ENCODE results near the gene RNF130.

RNF130 gene

DNA sequence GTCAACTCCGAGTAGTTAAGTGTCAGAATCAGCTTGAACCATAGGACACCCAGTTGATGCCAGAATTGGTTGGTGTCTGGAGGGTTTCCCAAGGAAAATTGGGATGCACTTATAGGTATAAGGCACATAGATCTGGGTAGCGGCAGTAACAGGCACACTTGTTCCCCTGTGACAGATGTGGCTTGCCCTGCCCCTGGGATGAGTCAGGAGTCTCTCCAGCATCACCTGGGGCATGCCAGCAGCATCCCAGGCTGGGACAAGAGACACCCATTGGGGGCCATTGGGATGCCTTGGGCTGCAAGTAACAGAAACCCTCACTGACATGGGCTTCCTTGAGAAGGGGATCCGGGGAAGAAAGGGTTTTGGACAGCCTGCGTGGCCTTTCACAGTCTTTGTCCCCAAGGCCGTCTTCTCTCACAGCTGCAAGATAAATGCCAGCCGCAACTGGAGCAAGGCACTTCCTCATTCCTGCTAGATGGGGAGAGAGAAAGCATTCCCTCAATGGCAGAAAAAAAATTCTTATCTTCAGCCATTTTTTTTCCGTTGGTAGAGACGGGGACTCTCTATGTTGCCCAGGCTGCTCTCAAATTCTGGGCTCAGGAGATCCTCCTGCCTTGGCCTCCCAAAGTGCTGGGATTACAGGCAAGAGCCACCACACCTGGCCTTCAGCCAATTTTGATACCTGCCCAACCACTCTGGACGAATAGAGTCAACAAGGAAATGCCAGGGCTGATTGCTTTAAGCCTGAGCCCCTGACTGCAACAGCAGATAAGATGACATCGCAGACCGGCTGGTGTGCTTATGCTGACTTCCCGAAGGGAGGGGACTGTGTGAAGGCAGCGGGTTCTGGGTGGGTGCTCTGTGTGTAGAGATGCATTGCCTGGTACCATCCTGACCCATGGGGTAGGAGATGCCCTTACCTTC, 13.3 kb upstream of the RNF130 start:
- no peak for DNase-seq (ENCODE audit: low read depth in 2 of 2)

DNA sequence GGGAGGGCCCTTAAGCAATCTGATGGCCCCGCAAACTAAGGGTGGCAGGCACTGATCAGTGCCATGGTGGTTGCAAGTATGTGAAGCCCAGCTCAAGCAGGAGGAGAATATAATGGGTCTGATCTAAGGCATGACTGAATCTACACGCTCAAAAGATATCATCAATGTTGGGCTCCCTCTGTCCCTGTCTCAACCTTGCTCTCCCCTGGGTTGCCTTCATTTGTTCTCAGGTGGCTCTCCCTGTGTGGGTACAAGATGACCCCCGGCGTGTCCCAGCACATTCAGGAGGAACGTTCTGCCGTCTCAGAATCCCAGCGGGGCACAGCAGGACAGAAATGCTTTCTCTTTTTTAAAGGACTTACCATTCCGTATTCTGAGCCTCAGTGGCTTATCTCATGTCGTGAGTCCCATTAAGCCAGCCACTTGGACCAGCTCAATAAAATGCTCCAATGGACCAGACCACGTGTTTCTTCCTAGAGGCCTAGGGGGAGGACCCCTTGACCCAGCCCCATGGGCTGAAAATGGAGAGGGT, 12.0 kb upstream of the RNF130 start:
- no peak for DNase-seq (ENCODE audit: low read depth in 2 of 2)

DNA sequence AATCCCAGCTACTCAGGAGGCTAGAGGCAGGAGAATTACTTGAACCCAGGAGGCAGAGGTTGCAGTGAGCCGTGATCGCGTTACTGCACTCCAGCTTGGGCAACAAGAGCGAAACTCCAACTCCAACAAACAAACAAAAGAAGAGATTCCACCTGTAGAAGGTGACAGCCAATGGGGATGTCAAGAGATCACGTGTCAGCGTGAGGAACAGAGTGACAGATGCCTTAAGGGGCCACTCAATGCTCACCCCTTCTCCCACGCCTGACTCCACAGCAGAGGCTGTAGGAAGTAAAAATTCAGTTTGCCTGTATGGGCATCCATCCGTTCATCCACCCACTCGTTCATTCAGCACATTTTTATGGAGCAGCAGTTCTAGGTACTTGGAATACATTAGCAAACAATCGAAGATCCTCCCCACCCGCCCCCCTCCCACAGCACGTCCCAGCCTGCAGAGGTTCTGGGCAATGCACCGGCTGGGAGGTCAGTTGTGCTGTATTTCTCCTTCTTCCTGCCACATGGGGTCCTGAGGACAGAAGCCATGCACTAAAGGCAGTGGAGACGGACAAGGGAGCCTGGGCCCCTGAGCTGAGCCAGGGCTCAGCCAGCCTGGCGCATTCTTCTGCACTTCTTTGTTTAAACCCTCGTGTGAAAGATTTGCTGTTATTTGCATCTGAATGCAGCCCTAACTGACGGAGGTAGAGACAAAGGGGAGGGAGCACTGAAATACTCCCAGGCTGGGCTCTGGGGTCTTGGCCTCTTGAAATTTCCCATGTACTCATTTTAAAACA, 11.3 kb upstream of the RNF130 start:
- DNase-seq (ENCODE audit: low read depth in 2 of 2): no peak

DNA sequence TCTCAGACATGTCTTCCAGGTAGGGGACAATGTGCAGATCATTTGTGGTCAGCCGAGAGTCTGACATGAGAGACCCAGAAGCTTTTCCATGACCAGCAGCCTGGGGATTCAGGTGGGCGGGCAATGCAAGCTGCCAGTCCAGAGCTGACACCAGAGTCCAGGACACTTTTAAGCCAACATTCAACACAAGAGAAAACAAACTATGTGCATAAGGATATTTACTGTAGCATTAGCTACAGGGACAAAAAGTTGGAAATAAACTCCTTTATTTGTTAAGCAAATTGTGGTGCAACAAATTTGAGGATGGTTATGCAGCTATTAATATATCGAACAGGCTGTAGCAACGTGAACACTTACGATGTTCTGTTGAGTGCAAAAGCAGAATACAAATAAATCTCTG, 9.9 kb upstream of the RNF130 start:
- DNase-seq (ENCODE audit: low read depth in 2 of 2): no peak

DNA sequence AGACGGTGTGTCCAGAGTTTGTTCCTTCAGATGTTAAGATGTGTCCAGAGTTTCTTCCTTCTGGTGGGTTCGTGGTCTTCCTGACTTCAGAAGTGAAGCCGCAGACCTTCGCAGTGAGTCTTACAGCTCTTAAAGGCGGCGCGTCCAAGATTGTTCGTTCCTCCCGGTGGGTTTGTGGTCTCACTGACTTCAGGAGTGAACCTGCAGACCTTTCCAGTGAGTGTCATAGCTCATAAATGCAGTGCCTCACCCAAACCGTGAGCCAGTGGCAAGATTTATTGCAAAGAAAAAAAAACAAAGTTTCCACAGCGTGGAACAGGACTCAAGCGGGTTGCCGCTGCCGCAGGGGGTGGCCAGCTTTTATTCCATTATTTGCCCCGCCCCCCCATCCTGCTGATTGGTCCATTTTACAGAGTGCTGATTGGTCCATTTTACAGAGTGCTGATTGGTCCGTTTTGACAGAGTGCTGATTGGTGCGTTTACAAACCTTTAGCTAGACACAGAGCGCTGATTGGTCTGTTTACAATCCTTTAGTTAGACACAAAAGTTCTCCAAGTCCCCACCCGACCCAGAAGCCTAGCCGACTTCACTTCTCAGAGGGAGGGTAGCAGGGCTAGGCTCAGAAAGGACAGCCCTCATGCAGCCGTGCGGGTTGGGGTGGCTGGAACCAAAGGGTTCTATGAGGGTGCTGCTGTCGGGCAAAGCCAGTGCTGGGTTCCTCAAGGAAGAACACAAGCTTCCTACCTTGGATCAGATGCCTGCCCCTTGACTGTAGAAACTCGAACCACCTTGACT, 9.1 kb upstream of the RNF130 start:
- no peak for DNase-seq (ENCODE audit: low read depth in 2 of 2)

DNA sequence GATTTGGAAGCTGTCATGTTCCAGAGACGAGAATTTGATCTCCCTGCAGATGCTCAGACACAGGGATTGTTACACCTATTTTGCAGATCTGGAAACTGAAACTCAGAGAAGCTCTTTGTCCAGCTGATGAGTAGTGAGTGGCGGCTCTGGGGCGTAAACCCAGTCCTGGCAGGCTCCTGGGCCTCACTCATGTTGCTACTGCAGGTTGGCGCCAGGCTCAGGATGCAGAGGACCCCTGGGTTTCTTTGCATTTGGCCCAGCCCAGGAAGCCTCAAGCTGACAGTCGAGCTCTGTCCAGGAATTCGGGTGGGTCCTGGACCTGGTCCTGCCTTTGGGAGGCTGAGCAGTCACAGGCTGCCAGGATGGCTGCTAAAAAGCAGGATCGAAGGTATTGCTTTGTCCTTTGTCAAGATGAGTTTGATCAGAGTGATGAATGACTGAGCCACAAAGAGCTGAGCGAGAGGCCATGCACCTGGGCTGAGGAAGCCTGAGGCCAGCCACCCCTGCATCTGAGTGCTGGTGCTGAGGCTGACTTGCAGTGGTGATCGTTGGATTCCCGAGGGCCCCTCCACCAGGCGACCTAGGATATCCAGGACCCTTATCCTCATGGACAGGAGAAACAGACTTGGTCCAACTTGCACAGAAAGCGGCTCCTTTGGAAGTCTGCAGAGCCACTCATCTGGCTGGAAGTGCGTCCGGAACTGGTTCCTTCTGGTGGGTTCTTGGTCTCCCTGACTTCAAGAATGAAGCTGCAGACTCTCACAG, 8.3 kb upstream of the RNF130 start:
- no peak for DNase-seq (ENCODE audit: low read depth in 2 of 2)

DNA sequence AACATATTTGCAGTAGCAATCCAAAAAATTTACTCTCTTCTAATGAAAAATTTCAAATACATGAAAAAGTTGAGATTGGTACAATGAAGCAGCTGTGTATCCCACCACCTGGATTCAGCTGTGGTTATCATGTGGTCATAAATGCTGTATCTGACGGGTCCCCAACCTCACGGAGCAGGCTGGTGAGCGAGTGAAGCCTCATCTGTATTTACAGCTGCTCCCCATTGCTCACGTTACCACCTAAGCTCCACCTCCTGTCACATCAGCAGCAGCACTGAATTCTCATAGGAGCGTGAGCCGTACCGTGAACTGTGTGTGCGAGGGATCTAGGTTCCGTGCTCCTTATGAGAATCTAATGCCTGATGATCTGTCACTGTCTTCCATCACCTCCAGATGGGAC, 6.8 kb upstream of the RNF130 start:
- no peak for DNase-seq (ENCODE audit: low read depth in 2 of 2)

DNA sequence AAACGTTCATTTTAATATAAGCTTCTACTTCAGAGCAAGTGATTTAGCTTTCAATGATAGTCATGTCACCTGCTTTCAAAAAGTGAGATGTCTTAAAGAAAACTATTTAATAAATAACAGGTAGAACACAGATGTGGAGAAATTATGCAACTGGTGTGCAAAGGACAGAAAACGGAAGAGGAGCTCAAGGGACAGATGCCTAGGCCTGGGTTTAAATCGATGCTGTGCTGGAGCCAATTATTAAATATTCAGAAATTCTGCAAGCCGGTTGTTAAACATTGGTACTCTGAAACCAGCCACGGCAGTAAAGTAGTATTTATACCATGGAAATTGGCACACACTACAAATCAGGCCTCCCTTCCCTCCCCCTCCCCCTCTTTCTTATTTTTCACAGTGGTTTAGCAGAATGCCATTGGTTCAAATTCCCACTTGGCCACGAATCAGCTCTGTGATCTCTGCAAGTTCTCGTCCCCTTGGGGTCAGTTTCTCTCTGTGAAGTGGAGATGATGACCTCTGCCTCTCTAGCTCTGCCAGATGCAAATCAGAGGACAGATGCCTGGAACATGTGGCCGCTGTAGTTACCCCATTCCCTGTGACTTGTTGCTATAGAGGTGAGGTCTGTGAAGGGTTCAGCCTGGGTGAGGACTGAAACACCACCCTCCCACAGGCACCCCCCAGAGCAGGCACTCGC, 6.2 kb upstream of the RNF130 start:
- no peak for DNase-seq (ENCODE audit: low read depth in 2 of 2)

DNA sequence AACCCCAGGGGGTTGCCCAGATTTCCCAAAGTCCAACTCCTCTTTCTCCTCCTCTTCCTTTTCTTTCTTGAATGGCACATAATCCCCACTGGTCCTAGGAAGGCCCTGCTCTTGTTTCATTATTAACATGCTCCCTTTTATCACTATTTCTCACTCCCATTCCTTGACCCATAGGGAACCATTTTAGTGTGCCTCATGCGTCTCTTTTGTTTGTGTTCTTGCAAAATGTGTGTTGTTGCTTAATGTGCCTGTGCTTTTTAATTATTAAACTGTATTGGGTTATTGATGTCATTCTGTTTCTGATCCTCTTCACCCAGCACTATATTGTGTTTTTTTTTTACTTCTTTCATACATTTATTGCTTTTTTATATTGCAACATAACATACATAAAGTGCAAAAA, 4.1 kb upstream of the RNF130 start:
- DNase-seq (ENCODE audit: low read depth in 2 of 2): no peak

DNA sequence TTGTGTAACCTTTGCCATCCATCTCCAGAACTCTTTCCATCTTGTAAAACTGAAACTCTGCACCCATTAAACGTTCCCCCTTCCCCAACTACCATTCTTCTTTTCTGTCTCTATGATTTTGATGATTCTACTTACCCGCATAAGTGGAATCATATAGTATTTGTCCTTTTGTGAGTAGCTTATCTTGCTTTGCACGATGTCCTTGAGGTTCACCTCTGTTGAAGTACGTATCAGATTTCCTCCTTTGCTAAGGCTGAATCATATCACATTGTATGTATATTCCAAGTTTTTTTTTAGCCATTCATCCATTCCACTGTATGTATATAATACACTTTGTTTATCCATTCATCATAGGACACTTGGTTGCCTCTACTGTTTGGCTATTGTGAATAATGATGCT, 2.9 kb upstream of the RNF130 start:
- DNase-seq (ENCODE audit: low read depth in 2 of 2): no peak

DNA sequence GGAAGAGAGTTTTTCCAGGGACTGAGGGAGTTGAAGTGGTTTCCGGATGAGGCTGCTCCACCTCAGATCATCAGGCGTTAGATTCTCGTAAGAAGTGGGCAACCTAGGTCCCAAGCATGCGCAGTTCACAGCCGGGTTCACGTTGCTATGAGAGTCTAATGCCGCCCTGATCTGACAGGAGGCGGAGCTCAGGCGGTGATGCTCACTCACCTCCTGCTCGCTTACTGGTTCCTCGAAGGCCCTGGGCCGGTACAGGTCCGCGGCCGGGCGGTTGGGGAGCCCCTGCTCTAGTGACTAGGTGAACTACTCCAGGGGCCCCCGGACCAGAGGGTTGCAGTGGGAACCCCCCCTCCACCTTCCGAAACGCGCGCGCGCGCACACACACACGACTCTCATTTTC, 997 bp upstream of the RNF130 start:
- no peak for DNase-seq (ENCODE audit: low read depth in 2 of 2)

DNA sequence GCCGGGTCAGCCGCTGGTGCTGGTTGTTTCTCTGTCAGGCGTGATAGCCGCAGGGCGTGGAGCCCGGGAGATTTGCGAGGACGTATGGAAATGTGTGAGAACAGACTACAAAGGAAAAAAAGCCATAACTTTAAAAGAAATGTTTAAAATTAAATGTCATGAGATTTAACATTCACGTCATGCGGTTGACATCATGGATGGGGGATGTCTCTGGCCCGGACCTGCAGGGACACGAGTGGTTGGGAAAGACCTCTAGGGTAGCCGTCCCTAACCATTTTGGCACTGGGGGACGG, 643 bp upstream of the RNF130 start:
- DNase-seq (ENCODE audit: low read depth in 2 of 2): no peak

DNA sequence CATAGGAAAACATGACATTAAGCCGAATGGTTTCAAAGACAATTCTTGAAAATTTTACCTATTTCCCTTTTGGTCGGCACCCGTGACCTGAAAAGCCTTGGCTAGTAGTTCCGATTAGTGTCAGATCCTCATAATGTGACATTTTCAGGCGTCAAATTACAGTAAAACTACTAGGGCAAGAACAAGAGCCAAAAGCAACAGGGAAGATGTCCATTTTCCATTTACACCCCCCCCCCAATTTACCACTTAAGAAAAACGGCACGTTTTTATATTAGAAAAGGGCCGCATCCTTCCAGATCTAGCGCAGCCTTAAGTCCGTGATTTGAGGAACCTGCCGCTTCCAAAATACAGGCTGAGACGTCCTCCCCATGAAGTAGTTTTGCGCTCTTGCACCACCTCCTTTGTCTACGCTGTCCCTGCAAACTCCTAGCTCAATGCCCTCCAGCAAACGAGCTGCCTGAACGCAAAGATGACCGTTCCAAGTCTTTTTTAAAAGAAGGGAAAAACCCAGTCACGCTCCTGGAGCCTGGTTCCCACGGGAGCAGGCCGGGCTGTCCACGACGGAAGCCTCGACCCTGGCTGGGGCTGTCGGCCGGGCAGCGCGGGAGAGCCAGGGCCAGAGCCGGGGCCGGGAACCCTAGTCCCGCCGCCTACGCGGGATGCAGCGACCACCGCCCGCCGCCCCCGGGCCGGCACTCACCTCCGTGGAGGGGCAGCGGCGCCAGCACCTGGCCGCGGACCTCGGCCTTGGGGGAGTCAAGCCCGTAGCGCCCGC, 616 bp downstream of the RNF130 start:
- no peak for DNase-seq (ENCODE audit: low read depth in 2 of 2)

DNA sequence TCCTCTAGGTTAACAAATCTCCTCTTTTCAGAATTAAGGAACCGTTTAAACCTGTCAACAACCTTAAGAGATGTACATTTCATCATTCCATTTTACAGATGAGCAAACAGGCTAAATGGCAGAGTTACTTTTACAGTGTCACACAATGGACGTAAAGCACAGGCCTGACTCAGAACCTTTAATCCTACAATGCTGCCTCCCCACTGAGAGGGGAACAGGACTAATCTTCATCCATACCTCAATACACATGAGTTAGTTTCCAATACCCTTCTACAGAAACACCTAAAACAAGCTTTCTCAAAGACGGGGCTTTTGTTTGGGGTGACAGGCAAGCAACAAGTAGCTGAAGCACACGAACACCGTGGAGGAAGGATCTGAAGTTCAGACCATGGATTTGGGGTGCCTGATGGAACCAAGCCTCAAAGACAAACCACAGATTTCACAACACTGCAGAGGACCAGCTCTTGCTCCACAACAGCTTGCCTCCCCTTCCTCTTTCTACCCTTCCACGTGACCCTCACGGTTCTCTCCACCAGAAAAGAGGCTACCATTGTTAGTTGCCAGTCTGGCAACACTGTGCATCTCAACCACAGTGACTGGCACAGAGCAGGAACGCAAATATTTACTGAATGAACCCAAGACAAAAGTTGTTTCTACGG, 1.8 kb downstream of the RNF130 start:
- DNase-seq (ENCODE audit: low read depth in 2 of 2): no peak

DNA sequence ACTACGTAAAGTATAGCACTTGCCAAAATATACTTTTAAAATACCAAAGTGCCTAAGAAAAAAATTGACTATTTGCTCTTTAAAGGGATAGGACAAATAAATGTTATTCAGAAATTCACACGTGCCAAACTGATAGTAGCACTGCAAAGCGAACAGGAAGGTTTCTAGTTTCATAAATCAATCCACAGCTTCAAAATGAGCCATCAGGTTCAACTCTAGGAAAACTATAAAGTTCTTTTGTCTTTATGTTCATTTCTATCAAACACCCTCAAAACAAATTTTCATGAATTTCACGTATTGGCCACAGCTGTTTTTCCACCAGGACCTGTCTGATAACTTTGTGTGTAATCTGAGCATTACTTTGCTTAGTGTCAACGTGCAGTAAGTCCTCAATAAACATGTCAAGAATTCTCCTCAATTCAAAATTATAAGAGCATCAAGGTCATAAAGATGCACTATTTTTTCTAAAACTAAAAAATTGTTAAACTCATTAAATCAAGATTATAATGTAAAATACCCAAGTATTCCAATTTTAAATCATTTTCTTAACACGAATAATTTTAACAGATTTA, 3.0 kb downstream of the RNF130 start:
- DNase-seq (ENCODE audit: low read depth in 2 of 2): no peak

DNA sequence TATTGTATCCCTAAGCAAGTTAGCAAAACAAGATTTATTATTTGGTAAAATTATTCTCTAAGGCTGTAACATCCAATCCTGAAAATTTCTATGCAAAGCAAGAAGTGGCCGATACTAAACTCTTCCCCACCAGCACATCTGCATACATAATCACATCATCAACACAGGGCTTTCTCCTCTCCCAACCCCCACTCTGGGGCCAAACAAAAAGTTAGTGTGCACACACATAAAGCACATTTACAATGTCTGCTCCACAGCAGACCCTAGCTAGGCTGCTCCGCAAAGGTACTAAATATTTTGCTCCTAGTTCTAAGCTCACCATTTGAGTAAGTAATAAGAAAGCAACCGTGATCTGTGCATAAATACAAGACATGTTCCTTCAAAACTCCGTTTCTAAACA, 3.6 kb downstream of the RNF130 start:
- DNase-seq (ENCODE audit: low read depth in 2 of 2): no peak

DNA sequence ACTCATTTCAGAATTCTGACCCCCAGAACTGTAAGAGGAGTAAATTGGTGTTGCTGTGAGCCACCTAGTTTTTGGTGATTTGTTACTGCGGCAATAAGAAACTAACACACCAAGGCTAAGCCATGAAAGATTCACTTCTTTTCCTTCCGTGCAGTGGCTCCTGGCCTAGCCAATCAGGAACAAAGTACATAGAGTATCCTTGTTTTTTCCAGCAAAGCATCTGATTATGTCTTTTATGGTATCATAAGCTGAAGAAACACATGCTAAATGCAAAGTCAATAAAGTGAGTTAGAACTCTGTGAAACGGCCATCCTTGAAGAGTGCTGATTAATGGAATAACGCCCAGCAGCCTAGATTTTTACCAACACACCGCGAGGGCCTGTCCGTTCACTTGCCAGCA, 11.4 kb downstream of the RNF130 start:
- no peak for DNase-seq (ENCODE audit: low read depth in 2 of 2)

DNA sequence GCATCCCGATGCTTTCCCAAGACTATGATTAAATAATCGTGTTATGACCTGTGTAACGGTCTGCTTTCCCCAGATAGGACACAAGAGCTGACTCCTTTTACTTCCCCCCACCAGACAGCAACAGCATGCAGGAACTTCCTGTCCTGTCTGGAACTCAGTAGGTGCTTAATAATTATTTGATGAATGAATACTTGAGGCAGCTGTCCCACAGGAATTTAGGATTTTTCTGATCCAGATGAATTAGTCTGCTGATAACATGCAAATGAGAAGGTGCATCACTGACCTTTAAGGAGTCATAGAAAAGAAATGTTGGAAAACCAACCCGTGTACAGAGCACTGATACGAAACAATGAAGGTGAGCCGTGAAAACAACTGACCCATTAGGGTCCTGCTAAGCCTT, 12.2 kb downstream of the RNF130 start:
- DNase-seq (ENCODE audit: low read depth in 2 of 2): no peak

DNA sequence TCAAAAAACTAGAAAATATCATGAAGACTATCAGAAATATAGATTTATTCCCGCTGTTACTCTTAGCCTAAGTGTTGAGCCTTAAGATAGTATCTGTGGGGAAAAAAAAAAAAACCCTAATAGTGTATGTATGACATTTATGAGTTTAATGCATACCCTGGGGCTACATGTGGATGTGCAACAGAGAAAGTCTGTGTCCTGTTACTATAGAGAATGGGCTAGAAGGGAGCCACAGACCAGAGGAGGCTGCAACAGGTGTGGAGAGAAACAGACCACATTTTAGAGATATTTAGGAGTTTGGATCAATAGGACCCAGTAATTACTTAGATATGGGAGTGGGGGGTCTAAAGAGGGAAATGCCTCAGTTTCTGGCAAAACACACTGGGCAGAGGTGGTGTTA, 15.4 kb downstream of the RNF130 start:
- DNase-seq (ENCODE audit: low read depth in 2 of 2): no peak

All from stimulated activated CD8-positive, alpha-beta memory T cell treated with anti-CD3 and anti-CD28 coated beads, Interleukin-2, amount 100 ng/mL, for 1 hour (primary cell).